GM21423 (cell line): ENCODE measurements around the gene DZIP3.
"Not testable (repeated sequence)": the region's sequence is repeated elsewhere in the genome, so short reads cannot be mapped to it uniquely, and the experiment has no call there.

Experiments
- ATAC-seq: cut with Tn5 transposase; IDR thresholded peaks from one replicate; pipeline ENCODE4 v1.9.1; 2021; ENCODE audit warnings: mild to moderate bottlenecking, moderate library complexity; ENCODE audit not compliant: unreplicated experiment

The DZIP3 gene

DNA sequence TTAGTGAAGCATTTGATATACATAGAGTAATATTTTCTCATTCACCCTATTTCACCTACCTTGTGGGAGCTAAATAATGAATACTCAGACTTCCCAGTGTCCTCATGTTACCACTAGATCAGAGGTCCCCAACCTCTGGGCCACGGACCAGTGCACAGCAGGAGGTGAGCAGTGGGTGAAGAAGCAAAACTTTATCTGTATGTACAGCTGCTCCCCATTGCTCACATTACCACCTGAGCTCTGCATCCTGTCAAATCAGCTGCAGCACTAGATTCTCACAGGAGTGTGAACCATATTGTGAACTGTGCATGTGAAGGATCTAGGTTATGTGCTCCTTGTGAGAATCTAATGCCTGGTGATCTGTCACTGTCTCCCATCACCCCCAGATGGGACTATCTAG, 88.3 kb downstream of the DZIP3 start:
- ATAC-seq = no peak

DNA sequence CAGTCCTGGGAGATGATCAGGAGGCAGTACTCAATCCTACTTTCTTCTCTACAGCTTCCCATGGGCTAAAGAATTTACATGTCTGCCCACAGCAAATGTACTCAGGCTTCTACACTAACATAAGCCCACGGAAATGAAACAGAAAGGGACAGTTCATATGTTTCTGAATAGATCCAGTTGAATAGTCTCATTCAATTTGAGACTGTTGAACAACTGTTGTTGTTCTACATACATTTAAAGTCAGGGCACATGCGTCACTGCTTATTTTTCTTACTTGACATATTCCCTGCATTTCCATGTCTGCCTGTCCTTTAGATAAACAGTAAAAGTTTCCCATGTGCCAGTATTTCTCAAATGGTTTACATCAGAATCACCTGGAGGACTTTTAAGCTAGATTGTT, 102.8 kb downstream of the DZIP3 start:
- ATAC-seq = not testable (repeated sequence)

DNA sequence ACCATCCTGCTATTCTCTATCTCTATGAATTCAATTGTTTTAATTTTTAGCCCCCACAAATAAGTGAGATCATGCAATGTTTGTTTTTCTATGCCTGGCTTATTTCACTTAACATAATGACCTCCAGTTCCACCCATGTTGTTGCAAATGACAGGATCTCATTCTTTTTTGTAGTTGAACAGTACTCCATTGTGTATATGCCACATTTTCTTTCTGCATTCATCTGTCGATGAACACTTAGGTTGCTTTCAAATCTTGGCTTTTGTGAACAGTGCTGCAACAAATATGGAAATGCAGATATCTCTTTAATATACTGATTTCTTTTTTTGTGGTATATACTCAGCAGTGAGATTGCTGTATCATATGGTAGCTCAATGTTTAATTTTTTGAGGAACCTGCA, 108.9 kb downstream of the DZIP3 start:
- ATAC-seq = no peak

DNA sequence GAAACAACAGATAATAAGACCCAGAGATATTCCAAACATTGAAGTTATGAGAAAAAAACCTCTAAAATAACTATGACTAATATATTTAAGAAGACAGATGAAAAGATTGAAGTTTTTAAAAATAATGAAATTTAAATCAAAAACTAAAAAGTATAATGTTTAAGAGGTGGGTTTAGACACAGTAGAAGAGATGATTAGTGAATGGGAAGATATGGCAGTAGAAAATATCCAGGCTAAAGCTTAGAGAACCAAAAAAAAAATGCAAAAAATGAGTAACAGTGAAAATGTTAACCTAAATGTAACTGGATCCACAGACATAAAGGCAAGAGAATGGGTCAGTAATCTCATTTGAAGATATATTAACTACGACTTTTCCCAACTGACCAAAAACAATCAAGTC, 115.5 kb downstream of the DZIP3 start:
- no peak for ATAC-seq

DNA sequence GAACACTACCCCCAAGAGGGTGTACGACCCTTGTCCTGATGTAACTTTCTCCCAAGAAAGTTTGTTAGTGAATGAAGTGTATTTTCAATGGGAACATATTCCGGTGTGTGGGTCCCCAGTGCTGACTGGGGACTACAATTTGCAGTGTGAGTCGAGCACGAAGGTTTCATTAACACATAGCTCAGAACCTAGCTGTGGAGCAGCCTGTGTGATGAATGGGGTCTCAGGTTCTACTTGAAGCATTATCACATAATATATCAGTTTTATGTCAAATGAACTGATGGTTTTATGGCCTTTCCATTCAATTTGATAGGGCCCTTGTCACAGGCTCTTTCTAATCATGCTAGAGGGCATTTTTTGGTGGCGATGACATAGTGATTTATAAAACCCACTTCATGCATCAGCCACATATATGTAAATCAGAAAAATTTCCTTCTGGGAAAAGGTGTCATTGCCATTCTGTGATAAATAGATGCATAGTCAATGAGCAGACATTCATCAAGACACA, 123.5 kb downstream of the DZIP3 start:
- no peak for ATAC-seq

DNA sequence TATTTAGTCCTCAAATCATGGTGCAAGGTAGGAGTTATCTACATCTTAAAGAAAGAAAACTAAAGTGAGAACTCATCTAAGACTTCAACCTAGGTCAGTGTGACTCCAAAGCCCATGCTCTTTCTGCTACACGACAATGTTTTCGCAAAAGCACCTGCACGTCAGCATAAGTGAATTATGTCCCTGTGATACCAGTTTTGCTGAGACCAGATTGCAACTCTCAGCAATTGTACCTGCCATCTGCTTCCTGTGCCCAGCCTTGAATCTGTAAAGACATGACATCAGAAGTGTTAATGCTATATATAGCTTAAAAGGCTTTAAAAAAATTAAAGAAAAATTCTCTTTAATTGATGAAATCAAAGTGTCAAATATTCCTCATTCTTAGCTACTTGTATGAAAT, 124.3 kb downstream of the DZIP3 start:
- no peak for ATAC-seq

DNA sequence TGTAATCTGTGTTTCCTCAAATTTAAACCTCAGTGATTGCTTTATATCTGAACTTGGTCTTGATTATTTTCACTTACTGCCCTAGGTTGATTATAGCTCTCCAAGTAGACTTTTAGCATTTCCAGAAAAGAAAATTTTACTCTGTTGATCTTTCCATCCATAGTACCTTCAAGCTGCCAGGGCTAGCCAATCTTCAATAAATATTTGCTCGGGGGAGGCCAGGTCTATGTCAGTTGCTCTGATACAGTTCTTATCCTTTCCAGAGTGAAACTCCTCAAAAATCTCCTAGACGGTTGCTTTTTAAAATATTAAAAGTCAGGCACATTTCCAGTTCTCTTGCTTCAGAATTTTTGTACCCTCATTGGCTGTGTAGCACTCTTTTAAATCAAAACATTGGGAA, 128.9 kb downstream of the DZIP3 start:
- ATAC-seq = no peak

DNA sequence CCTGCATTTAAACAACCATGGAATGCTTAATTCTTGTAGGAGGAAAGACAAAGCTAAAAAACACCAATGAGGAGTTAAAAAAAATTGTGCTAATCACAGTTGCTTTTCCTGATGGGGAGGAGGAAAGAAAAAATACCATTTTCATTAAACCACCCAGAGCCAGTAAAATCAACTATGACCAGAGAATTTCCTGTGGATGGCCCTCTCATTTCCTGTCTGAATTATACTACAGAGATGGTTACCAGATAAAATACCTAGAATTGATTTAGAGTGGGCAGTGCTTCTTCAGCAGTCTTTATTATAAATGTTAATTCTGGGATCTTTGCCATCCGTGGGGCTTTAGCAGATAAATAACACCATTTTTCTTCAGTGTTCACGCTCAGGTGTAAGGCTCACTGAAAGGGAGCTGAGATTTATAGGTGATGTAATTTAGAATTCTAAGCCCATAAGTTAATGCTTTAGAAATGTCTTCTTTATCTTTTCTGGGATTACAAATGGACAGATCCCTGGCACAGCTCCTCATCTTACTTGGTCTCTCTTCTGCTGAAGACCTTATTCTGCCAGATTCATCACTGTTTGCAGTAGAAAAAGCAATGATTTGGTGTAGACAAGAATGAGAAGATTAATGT, 129.8 kb downstream of the DZIP3 start:
- ATAC-seq = no peak

DNA sequence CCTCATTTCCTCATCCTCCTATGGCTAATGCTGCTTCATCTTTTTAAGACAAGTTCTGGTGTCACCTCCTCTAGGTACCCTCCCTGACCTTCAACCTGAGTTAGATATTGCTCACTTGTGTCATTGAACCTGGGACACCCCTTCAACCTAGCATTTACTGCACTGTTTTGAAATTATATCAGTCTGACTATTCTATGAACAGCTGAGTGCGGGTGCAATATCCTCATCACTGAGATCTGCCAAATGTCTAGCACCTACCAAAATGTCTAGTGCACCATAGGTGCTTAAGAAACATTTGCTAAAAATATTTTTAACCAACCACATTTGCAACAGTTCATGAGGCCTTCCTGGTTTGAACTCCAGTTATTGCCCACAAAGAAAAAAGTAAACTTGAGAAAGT, 133.2 kb downstream of the DZIP3 start:
- no peak for ATAC-seq

DNA sequence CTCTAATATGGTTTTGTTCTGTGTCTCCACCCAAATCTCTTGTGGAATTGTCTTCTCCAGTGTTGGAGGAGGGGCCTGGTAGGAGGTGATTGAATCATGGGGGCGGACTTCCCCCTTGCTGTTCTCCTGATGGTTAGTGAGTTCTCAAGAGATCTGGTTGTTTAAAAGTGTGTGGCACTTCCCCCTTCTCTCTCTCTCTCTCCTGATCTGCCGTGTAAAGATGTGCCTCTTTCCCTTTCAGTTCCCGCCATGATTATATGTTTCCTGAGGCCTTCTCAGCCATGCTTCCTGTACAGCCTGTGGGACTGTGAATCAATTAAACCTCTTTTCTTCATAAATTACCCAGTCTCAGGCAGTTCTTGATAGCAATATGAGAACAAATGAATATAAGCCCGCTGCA, 134.6 kb downstream of the DZIP3 start:
- ATAC-seq = no peak

DNA sequence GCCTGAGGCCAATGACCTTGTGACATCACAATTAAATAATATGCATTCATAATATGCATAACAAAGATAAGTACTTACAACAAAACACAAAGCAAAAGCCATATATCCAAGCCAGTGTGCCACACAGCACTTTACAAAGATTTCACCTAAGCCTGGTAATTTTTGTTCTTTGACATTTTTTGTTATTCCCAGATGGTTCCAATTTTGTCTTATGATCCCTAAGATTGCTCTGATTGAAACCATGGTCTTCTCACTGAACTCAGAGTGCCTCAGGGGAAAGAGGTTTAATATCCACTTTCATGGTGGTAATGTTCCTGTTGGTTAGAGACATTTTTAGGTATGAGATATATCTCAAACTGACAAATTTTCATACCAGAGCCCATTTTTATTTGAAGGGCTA, 138.6 kb downstream of the DZIP3 start:
- ATAC-seq = no peak

DNA sequence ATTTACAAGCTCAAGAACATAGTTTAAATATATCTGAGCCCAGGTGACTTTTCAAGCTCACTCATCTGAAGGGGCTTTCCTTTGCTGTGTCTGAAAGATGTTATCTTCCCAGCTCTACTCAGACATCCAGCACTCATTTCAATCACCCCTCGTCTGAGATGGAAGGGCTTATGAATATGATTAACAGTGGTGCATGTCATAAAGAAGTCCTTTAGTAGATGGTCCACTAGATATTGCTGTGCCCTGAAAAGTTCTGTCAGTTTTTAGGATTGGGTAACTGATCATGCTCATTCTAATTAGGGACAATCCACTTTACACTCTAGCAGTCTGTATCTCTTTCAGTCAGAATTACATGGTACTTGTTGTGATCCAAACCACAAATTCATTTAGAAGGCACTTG, 139.4 kb downstream of the DZIP3 start:
- ATAC-seq = no peak

DNA sequence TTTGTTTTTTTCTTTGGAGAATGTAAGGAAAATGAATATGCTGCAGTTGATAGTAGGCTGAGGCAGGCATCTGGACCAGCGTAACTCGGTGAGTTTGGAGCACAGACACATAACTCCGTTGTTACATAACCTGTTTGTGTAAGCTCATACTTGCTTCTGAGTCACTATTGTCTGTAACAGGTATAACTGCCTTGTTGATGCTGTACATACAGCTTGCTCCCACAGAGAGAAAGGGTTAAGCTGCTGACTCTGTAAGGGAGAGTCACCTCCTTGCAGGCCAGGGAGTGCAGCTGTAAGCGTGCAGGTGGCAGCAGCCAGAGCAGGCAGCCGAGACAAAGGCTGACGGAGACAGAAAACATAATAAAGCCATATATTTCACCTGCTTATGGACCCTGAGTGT, 147.3 kb downstream of the DZIP3 start:
- no peak for ATAC-seq

DNA sequence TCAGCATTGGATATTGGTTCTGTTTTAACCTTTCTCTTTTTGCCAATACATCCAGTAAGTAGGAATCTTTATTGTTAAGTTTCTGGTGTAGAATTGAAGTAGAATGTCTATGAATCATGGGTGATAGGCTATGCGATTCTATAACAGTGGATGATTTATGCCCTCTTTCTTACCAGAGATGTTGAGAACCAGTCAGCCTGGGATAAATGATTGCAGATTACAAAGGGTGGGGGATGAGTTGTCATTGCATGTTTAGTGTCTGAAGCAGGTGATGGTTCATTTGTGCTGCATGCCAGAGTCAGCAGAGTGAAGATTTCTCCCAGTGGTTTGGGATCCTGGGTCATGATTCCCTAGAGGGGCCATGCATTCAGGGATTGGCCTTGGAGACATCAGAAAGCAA, 153.4 kb downstream of the DZIP3 start:
- ATAC-seq = no peak
